C4-2B (cell line): ENCODE results near the gene MYO9B.

Experiments used
- ZFX ChIP-seq: fragments of 450-650 bp; IDR thresholded peaks from 2 replicates; pipeline ENCODE4 v1.6.1; 2017
- TF ChIP-seq, protein P1 (sequence below): fragments of 450-650 bp; conservative IDR thresholded peaks from 2 replicates; pipeline ENCODE4 v1.5.1; 2017; ENCODE audit warnings: mild to moderate bottlenecking

DNA sequence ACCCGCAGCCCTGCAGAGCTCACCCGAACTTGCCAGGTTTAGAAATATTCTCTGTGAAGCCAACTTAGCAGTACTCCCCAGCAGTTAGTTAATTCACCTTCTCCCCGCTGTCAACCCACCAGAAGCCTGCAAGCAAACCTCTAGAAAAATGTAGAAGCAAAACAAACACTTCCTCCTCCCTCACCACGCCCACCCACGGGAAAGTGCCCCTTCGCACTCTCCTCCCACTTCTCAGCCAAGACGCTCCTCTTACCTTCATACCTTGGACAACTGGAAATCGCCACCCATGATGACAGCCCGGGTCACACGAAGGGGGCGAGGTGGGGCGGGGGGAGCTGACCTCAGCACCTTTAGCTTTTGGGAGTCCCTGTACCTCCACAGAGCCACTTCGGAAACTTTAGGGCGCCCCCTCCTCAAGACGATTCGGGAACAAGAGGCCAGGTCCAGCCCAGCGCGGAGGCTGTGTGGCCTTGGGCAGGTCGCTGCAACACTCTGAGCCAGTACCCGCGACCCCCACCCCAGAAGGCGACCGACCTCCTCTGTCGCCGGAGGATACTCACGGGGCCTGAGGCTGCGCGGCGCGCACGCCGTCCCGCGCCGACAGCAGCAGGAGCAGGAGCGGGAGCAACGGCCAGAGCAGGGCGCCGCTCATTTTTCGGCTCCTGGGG, 49.5 kb upstream of the MYO9B start:
- TF ChIP-seq, protein P1, sequence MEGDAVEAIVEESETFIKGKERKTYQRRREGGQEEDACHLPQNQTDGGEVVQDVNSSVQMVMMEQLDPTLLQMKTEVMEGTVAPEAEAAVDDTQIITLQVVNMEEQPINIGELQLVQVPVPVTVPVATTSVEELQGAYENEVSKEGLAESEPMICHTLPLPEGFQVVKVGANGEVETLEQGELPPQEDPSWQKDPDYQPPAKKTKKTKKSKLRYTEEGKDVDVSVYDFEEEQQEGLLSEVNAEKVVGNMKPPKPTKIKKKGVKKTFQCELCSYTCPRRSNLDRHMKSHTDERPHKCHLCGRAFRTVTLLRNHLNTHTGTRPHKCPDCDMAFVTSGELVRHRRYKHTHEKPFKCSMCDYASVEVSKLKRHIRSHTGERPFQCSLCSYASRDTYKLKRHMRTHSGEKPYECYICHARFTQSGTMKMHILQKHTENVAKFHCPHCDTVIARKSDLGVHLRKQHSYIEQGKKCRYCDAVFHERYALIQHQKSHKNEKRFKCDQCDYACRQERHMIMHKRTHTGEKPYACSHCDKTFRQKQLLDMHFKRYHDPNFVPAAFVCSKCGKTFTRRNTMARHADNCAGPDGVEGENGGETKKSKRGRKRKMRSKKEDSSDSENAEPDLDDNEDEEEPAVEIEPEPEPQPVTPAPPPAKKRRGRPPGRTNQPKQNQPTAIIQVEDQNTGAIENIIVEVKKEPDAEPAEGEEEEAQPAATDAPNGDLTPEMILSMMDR, result no peak
- TF ChIP-seq ZFX, result no peak
